ENCODE measurements around the gene PDE4DIP.
"Not testable (repeated sequence)": the region's sequence is repeated elsewhere in the genome, so short reads cannot be mapped to it uniquely, and the experiment has no call there.

Gene PDE4DIP

DNA sequence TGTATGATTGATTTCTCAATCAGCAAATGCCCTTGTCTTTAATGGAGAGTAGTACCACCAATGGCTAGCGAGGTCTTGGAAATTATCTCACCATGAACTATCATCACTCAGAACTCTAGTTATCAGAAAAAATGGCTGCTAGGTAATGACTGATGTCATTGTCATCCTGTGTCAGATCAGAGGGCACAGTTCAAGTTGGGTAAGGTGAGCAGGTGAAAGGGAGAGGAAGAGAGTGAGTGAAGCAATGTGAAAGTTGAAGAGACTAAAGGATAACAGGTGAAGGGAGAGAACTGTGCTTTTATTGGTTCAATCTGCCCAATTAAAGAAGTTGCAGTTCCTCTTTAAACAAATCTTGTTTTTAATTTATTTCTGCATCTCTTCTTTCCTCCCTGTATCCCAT is 76.8 kb downstream of the PDE4DIP start:
- DNase-seq (ENCODE audit: low spot score) = not testable (repeated sequence)

DNA sequence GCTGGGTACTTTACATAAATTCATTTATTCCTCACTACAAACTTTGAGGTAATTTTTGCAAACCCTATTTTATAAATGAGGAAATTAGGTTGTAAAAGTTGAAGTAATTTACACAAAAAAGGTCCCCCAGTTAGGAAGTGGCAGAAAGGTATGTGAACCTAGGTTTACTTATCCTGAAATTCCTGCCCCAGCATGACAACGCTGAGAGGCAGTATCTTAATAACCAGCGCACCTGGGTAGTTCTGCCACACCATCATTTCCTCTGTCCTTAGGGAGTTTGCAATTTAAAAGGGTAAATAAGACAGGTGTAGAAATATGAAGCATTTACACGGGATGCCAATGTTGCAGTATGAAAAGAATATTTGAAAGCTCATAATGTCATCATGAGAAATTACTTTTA is 79.6 kb downstream of the PDE4DIP start:
- not testable (repeated sequence) for DNase-seq (ENCODE audit: low spot score)

DNA sequence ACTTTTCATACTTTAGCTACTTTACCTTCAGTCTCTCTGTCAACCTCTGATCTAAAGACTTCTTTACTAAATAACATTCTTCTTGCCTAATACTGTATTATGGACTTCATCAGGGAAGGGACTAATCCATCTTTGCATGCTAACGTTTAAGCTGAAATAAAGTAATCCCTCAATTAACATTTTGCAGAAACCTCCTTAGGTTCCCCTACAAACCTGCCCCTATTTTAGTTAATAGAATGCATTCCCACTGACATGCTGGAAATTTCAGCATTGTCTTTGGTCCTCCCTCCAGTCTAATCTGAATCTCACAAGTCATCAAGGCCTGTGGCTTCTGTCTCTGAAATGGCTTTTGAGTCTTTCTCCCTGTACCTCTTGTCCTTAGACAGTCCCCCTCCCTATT is 83.4 kb downstream of the PDE4DIP start:
- DNase-seq (ENCODE audit: low spot score) = not testable (repeated sequence)

DNA sequence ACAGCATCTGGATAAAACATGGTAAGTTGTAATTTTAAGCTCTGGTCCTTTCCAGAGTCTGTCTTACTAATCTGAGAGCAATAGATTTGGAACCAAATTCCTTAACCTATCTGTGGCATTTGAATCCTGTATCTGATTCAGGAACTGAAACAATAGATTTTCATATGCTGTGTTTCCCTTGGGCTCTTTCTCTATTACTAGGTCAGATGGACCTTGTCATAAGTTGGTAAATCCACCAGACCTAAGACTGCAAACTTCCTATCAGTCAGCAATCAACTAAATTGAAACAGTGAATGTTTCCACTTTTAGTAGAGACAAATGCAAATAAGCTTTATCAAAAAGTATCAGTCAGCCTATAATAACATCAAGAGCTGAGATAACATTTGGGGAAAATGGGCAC is 85.0 kb downstream of the PDE4DIP start:
- not testable (repeated sequence) for DNase-seq (ENCODE audit: low spot score)

DNA sequence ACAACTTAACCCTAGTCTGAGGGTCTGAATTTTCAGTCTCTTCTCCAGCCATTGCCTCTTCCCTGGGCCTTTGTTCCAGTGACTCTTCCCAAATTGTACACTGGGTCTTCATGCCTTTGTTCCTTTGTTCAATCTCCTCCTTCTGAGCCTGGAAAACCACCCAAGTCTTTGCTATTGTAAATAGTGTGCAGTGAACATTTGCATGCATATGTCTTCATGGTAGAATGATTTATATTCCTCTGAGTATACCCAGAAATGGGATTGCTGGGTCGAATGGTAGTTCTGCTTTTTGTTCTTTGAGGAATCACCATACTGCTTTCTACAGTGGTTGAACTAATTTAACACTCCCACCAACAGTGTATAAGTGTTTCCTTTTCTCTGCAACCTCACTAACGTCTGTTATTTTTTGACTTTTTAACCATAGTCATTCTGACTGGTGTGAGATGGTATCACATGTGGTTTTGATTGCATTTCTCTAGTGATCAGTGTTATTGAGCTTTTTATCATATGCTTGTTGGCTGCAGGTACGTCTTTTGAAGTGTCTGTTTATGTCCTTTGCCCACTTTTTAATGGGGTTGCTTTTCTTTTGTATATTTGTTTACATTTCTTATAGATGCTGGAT is 91.3 kb downstream of the PDE4DIP start:
- not testable (repeated sequence) for DNase-seq (ENCODE audit: low spot score)

DNA sequence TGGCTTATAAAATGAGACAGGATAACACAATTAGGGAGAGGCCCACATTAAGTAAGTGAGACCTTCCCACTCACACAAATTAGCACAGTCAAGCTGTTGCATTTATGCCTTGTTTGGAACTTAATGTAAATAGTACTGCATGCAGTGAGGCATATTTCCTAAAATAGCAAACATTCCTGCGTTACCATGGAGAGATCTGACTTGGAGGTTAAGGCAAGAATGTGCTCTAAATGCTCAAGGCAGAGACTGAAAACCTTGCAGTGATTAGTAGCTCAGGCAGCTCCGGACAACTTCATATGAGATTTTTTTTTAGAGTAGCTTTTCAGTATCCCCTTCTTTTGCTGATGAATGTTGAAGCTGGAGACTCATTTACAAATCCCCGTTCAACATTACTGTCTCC is 98.7 kb downstream of the PDE4DIP start:
- DNase-seq (ENCODE audit: low spot score) = not testable (repeated sequence)

DNA sequence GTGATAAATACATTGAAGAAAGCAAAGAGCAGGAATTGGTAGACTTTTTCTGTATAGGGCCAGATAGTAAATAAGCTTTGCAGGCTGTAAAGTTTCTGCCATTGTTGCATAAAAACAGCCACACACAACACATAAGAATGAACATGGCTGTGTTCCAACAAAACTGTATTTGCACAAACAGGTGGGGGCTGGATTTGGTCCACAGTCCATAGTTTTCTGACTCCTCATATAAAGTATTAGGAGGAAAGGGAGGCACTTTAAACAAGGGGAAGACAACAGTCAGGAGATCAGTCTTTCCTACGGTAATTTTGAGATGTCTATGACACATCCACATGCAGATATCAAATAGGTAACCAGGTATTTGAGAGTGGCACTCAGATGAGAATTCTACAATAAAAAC is 100.9 kb downstream of the PDE4DIP start:
- not testable (repeated sequence) for DNase-seq (ENCODE audit: low spot score)

DNA sequence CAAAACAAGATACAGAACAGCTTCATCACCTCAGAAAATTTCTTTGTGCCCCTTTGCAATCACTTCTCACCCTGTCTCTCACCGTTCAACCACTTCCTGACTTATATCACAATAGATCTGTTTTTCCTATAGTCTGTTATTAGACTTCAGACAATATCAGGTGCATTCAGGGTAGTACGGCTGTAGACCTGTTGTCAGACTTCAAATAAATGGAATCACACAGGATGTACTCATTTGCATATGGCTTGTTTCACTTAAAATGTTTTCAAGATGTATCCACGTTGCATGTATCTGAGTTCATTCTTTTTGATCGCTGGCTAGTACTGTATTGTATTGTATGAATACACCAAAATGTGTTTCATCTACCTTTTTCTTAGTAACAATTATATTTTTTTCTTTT is 104.5 kb downstream of the PDE4DIP start:
- DNase-seq (ENCODE audit: low spot score) = not testable (repeated sequence)

DNA sequence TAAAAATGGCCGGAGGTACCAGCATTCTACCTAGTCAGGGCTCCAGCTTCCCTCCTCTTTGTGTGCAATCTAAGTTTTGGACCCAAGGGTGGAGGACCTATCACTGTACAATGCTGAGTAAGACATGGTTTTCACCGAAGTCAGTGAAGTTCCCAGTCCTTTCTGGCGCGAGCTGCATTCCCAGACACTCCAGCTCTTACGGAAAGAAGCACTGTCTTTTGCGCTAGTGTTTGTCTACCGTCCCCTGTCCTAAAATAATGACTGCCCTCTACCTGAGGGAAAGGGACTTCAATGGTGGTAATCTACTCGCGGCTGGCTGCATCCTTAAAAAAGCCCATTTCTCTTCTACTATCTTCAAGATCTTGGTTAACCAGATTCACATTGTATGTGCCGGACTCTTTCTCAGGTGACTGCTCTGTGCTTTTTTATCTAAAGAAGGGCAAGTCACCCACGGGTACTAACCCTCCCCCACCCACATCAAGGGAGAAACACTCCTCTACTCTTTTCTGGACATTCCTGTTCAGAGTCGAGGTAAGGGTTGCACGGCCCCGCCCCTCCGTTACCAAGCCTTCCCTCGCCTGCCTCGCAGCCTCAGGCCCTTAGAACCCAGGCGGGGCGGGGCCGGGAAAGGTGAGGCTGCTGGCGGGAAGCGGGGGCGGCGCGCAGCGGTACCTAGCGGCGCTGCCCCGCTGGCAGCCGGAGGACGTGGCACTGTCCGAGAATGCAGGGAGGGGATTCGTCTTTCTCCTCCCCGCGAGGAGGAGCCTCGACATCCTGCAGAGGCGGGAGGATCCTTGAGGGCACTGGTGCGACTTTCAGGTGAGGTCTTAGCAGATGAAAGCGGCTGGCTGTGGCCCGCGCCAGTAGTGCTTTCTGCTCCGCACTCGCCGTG is 107.4 kb downstream of the PDE4DIP start:
- not testable (repeated sequence) for DNase-seq (ENCODE audit: low spot score)

DNA sequence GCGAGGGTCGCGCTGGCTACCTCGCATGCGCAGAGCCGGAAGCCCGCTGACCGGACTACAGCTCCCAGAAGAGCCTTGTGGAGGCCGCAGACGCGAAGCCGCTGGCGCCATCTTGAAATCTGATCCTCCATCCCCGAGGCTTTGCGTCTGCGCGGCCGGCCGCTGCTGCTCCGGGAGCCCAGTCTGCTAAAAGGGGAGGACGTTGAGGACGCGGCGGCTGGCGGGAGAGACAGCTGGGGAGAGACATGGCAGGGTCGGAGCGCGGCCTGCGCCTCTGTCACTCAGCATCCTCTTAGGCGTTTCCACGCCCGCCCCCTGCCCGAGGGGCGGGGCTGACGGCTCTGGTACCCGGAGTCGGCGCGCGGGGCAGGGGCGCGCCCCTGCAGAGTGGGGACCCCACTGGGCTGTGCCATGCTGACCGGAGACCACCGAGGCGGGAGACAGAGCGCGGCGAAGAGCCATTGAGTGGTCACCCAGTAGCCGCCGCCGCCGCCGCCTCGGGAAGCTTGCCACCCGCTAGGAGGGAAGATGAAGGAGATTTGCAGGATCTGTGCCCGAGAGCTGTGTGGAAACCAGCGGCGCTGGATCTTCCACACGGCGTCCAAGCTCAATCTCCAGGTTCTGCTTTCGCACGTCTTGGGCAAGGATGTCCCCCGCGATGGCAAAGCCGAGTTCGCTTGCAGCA is 108.2 kb downstream of the PDE4DIP start:
- not testable (repeated sequence) for DNase-seq (ENCODE audit: low spot score)

DNA sequence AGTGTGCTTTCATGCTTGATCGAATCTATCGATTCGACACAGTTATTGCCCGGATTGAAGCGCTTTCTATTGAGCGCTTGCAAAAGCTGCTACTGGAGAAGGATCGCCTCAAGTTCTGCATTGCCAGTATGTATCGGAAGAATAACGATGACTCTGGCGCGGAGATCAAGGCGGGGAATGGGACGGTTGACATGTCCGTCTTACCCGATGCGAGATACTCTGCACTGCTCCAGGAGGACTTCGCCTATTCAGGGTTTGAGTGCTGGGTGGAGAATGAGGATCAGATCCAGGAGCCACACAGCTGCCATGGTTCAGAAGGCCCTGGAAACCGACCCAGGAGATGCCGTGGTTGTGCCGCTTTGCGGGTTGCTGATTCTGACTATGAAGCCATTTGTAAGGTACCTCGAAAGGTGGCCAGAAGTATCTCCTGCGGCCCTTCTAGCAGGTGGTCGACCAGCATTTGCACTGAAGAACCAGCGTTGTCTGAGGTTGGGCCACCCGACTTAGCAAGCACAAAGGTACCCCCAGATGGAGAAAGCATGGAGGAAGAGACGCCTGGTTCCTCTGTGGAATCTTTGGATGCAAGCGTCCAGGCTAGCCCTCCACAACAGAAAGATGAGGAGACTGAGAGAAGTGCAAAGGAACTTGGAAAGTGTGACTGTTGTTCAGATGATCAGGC is 108.8 kb downstream of the PDE4DIP start:
- not testable (repeated sequence) for DNase-seq (ENCODE audit: low spot score)

DNA sequence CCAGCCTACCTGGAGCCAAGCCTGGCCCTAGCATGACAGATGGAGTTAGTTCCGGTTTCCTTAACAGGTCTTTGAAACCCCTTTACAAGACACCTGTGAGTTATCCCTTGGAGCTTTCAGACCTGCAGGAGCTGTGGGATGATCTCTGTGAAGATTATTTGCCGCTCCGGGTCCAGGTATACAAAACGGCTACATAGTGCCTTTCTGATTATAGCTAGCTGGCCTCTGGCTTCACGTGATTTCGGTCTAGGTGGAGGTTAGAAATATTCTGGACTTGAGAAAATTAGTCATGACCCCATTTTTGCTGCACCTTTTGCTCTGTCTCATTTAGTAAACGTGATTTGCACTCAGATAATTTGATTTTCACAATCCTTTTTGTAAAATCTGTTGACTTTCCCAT is 109.5 kb downstream of the PDE4DIP start:
- not testable (repeated sequence) for DNase-seq (ENCODE audit: low spot score)

DNA sequence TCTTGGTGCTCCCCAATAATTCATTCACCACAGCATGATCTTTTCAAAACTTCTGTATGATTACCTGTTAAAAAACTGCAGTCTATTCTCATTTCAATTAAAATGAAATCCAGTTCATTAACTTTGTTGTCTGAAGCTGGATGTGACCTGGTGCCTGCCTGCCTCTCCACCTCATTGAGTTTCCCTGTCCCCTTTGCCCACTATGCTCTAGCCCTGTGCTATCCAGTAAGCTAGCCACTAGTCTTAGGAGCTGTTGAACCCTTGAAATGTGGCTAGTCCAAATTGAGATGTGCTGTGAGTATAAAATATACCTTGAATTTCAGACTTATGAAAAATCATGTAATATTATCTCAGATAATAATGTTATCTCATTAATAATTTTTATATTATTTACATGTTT is 114.1 kb downstream of the PDE4DIP start:
- not testable (repeated sequence) for DNase-seq (ENCODE audit: low spot score)

DNA sequence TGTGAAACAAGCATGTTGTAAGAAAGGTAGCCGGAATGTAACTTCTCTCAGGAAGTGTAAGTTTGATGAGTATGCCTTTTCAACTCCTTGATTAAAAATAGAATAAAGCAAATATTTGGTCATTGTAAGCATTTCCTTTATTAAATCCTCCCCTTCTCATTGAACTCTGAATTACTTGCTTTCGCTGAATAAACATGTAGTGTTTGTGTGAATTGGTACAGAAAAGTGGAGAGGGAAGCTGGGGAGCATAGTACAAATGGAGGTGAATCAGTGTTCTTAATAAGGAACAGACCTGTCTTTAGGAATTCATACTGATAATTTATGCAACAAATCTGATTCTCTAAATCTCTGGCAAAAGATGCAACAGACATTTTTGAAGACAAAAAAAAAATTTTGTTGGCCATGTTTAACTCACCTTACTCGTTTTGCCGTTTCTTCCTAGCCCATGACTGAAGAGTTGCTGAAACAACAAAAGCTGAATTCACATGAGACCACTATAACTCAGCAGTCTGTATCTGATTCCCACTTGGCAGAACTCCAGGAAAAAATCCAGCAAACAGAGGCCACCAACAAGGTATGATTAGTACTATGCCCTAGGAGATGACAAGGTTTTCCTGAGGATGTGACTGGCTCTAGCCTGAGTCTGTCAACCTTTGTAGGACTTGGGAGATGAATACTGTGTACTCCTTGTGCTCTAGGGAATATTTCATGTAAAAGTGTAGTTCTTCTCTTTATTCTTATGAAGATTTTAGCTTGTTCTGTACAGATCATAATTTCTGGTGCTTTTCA is 116.2 kb downstream of the PDE4DIP start:
- not testable (repeated sequence) for DNase-seq (ENCODE audit: low spot score)

DNA sequence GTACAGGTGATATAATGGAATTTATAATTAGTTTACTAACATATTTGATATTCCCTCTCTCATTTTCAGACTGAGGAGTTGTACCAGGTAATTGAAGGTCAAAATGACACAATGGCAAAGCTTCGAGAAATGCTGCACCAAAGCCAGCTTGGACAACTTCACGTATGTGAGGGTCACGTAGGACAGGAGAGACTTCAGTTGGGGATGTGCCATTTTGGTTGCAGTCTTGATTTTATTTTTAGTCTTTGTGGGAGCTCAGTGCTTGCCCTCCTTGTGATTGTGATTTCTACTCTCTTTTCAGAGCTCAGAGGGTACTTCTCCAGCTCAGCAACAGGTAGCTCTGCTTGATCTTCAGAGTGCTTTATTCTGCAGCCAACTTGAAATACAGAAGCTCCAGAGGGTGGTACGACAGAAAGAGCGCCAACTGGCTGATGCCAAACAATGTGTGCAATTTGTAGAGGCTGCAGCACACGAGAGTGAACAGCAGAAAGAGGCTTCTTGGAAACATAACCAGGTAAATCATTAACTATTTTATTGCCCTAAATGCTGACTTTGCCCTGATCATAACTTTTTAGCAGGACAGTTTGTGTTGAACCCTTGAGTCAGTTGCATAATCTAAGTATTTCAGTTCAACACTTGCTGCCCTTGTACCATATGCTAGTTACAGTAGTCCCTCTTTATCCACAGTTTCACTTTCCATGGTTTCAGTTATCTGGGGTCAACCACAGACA is 118.1 kb downstream of the PDE4DIP start:
- not testable (repeated sequence) for DNase-seq (ENCODE audit: low spot score)

DNA sequence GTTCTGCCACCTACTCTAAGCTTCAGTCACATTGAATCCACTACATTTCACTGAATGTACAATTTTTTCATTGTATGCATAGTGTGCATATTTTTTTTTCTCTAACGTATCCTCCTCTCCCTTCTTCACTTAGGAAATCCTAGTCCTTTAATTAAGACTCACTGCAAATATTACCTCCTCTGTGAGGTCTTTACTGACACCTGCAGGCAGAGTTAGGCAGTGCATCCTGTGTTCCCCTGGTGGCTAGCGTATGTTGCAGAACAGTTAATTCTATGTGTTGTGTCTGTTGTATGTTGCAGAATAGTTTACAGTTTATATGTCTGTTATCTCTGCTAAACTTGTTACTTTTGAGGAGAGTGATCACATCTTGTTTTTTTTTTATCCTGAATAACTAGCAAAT is 121.9 kb downstream of the PDE4DIP start:
- DNase-seq (ENCODE audit: low spot score) = not testable (repeated sequence)

DNA sequence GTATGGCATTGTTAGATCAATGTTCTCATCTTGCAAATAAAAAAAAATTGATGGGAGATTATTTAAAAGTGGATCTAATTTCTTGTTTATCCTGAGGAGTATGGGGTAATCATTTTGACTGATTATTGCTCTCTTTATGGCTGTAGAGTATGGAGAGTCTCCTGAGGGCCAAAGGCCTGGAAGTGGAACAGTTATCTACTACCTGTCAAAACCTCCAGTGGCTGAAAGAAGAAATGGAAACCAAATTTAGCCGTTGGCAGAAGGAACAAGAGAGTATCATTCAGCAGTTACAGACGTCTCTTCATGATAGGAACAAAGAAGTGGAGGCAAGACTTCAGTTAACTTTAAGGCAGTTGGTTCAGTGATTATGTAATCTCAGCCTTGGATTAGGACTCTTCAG is 123.4 kb downstream of the PDE4DIP start:
- DNase-seq (ENCODE audit: low spot score) = not testable (repeated sequence)

DNA sequence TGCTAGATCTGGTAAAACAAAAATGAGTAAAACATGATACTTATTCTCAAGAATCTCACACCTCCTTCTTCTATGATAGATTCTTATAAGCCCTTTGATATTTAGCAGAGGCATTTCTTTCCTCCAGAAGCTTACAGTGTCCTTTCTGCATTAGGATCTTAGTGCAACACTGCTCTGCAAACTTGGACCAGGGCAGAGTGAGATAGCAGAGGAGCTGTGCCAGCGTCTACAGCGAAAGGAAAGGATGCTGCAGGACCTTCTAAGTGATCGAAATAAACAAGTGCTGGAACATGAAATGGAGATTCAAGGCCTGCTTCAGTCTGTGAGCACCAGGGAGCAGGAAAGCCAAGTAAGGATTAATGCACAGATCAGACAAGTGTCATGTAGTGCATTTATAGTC is 124.5 kb downstream of the PDE4DIP start:
- not testable (repeated sequence) for DNase-seq (ENCODE audit: low spot score)

DNA sequence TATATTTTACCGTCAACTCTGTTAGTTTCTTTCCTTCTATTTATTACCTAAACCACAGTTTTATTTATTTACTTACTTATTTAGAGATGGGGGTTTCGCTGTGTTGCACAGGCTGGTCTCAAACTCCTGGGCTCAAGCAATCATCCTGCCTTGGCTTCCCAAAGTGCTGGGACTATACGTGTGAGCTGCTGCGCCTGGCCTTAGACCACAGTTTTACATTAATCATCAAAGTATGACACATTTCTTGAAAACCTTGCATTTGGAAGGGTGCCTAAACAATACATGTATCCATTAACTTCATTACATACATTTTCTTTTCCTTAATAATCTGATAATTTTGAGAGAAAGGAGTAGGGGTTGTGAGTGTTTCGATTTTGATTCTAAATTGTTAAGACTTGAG is 124.9 kb downstream of the PDE4DIP start:
- not testable (repeated sequence) for DNase-seq (ENCODE audit: low spot score)

DNA sequence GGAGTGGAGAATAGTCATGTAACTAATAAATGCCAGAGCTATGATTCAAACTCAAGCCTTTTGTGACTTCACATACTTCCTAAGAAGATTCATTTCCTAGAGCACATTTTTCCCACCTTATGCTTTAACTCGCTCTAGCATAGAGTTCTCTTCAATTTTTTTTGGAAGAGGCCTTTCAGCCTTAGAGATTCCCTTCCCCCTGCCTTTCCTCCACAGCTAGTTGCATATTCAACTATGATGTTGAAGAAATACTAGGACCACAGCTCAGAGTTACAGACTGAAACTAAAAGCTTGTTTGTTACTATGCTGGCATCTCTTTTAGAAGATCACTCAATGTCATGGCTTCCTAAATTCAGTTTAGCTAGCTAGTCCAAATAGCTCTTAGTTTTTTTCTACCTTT is 131.2 kb downstream of the PDE4DIP start:
- DNase-seq (ENCODE audit: low spot score) = not testable (repeated sequence)

Data from iPS-NIHi11 (cell line).